HG02623 (cell line): ENCODE measurements around the gene ZNF367.
A peak's percentile ranks its signal among the peaks of the same experiment; 100 is the strongest.

Source experiments
- ATAC-seq: cut with Tn5 transposase; IDR thresholded peaks from one replicate; pipeline ENCODE4 v1.9.1; 2021; ENCODE audit warnings: moderate library complexity; ENCODE audit not compliant: unreplicated experiment

The ZNF367 gene

GRCh38 chr9:96408409-96409280 is 9.5 kb downstream of the ZNF367 start:
- ATAC-seq: no peak

DNA sequence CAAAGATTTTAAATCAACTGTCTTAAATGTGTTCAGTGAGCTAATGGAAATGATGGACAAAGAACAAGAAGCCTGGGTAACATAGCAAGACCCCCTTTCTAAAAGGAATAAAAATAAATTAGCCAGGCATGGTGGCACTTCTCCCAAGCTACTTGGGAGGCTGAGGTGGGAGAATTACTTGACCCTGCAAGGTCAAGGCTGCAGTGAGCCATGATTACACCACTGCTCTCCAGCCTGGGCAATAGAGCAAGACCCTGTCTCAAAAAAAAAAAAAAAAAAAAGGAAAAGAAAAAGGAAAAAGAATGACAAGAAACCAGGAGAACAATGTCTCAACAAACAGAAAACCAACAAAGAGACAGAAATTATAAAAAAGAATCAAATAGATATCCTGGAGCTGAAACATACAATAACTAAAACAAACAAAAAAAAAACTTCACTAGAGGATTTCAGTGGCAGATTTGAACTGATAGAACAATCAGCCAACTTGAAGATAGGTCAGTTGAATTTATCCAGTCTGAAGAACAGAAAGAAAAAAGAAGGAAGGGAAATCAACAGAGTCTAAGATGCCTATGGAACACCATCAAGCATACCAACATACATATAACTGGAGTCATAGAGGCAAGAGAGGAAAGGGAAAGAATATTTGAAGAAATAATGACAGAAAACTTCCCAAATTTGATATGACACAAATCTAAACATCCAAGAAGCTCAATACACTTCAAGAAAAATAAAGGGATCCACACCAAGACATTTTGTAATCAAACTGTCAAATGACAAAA is 17.8 kb downstream of the ZNF367 start:
- no peak for ATAC-seq

GRCh38 chr9:96399325-96399633 is 18.9 kb downstream of the ZNF367 start:
- ATAC-seq: no peak

- ATAC-seq: no peak
Measured at GRCh38 chr9:96398582-96399324, 19.4 kb downstream of the ZNF367 start.

- no peak for ATAC-seq
Measured at GRCh38 chr9:96395964-96396363, 22.2 kb downstream of the ZNF367 start.

- ATAC-seq: no peak
Measured at GRCh38 chr9:96394832-96395496, 23.2 kb downstream of the ZNF367 start.

DNA sequence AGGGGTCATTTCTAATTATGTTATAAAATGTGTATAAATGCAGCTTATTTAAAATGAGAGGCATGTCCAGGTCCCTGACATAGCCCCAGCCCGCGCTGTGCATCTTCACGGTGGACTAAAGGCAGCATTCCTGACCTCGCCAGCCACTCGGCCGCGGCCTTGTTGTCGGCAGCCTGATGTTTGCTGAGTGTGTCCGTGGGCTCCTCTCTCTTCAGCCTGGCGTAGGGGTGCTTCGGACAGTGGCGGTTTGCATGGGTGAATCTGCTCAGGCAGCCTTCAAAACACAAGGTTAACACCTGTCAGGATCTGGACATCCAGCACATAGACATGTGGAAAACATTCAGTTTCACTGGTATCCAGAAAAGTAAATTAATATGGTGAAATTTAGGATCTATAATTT is 25.9 kb downstream of the ZNF367 start:
- ATAC-seq: no peak

DNA sequence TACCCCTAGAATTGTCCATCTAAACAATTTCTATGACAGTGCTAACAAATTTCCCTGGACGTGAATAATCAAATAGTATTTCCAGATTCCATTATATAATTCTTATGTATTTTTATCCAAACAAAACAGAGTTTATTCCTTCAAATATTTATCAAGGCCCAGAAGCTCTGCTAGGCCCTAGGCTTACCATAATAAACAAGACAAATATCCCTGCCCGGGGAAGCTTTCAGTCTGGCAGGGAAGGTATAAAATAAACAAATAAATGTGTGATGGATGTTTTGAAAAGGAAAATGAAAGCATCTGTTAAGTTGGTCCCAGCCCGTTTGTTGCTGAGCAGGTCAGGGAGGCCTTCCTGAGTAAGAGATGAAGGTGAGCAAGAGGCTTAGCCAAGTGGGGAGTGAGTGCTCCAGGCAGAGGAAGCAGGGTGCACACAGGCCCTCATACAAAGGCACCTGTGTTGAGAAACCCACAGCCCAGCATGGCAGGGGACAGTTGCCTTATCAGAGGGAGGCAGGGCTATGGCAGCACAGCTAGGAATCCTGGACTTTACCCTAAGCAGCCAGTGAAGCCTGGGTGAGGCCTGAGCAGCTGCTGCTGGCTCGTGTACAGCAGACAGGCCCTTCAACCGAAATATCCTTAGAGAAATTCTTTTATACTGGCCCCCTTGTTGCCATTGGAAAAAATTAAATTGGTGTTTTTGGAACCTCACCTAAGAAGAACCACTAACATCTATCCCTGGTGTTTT is 27.0 kb downstream of the ZNF367 start:
- ATAC-seq: no peak

DNA sequence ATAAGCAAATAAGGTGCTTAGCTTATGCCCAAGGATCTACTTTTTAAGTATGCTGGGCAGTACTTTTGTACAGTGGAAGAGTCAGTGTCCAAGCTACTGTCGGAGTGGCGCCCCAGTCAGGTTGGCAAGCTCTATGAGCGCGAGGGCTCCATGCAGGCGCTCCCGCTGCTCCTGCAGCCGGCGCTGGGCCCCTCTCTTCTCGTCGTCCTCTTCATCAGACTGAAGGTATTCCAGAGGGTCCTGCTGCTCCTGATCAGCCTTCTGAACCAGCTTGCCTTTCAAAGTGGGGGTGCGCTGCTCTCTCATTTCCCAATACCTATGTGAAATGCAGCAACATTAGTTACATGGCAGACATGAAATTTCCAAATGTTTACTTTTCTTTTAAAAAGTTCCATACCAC is 30.0 kb downstream of the ZNF367 start:
- no peak for ATAC-seq

GRCh38 chr9:96386157-96386556 is 32.0 kb downstream of the ZNF367 start:
- ATAC-seq: no peak

DNA sequence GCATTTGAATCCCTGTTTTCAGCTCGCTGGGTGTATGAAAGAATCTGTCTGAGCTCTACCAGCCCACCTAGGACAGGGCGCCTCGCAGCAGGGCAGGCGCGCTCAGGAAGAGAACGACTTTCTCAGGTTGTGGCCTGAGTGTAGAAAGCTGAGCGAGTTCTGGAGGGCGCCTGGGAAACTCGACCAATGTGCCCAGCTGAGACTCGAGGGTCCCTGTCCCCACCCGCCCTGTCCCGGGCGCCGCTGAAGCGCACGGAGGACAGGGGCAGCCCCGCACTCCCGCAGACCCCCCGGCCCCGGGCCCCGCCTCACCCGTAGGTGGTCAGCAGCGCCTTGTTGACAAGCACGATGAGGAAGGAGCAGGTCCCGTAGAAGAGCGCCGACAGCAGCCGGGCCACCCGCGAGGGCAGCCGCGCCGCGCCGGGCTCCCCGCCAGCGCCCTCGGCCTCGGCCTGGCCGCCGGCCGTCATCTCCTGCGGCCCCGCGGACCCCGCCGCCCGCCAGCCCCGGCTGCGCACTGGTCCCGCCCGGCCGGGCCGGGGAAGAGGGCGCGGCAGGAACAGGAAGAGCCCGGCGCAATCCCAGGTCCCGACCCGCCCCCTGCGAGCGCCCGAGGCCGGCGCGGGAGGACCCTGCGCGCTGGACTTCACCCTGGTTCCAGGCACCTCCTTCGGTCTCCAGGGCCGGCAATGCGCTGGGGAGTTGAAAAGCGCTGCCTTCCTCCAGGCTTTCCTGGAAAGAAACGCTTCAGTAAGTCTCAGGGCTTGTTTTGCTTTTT is 34.8 kb downstream of the ZNF367 start, which contains the start of gene SLC35D2:
Gene SLC35D2 (minus strand): TSS at position 547 of the 778 bp plus-strand sequence. CDS start 77 bp downstream, at position 470.
- peak; percentile 50 for ATAC-seq

GRCh38 chr9:96382839-96383164 is 35.4 kb downstream of the ZNF367 start:
- no peak for ATAC-seq

DNA sequence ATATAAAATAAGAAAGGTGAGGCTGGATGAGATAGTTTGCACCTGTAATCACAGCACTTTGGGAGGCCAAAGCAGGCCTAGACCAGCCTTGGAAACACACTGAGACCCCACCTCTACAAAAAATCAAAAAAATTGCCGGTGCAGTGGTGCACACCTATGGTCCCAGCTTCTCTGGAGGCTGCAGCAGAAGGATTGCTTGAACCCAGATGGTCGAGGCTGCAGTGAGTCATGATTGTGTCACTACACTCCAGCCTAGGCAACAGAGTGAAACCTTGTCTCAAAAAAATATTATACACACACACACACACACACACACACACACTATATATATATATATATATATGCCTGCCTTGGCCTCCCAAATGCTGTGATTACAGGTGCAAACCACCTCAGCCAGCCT is 36.0 kb downstream of the ZNF367 start:
- ATAC-seq: no peak

DNA sequence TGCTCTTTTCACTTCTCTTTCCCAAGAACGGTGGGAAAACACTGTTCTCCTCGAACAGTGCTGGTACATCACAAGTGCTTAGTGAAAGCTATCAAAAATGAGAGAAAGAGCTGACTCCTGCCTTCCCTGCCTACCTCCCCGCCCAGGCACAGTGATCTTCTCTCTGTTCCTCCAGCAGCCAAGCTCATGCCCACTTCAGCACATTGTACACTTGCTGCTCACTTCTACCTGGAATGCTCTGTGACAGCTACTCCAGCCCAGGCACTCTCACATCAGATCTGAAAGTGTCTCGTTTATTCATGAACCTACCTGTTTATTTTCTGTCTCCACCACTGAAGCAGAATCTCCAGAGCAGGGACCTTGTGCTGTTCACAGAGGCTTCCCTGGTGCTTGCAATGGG is 36.5 kb downstream of the ZNF367 start:
- ATAC-seq: no peak

DNA sequence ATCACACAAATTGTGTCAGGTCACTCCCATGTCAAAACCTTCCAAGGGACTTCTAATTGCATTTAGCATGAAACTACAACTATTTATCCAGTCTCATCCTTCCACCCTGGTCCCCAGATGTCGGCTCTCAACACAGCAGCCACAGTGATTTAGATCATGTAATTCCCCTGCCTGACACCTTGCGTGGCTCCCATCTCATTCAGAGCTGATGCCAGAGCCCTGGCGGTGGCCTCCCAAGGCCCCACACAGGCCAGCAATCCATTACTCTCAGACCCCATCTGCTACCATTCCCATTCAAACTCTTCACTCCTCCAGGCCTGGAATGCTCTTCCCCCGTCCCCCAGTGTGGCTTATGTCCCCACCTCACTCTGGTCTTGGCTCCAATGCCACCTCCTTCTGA is 37.0 kb downstream of the ZNF367 start:
- no peak for ATAC-seq

DNA sequence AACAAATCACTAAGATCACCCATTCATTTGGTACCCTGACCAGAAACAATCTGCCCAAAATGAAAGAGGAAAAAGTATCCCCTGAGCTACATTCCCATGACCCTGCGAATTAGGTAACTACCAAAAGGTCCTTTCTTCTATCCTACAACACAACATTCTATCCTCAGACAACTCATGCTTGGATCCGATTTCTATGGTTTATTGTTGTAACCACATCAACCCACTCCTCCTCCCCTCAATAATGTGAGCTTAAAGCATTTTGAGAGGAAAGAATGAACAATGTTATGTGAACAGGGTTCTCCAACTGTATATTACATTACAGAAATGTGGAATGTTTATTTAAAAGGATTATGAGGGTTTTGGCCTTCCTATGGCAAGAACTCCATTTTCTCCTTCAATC is 38.7 kb downstream of the ZNF367 start:
- ATAC-seq: no peak

DNA sequence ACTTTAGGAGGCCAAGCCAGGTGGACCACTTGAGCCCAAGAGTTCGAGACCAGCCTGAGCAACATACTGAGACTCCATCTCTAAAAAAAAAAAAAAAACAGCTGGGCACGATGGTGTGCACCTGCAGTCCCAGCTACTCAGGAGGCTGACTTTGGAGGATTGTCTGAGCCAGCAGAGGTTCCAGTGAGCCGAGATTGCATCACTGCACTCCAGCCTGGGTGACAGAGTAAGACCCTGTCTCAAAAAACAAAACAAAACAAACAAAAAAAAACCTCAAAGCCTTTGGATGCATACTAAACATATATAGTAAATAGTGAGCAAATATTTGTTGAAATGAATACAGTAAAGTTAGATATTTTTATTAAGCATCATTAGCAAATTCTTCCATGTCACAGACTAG is 40.0 kb downstream of the ZNF367 start:
- ATAC-seq: no peak

- no peak for ATAC-seq
Measured at GRCh38 chr9:96376891-96377874, 41.0 kb downstream of the ZNF367 start.
